Fibroblast of lung (primary cell): Measurements from ENCODE around the gene LRRC49.

ENCODE experiments used
- EZH2 ChIP-seq: IDR thresholded peaks from 2 replicates; pipeline ENCODE4 v1.5.1; 2012; ENCODE audit warnings: low read length, control low read depth, mild to moderate bottlenecking; ENCODE audit errors: missing control alignments
- TF ChIP-seq, protein P1 (sequence below), 2 donors: IDR thresholded peaks in 1 of 2; conservative IDR thresholded peaks in 1 of 2; 1 replicate in 1 of 2; 2 replicates in 1 of 2; pipeline ENCODE4 v1.5.1; 2011 to 2012; ENCODE audit warnings: low read length in 2 of 2, control low read depth in 1 of 2, inconsistent platforms in 1 of 2, low read depth in 1 of 2, mild to moderate bottlenecking in 1 of 2

DNA sequence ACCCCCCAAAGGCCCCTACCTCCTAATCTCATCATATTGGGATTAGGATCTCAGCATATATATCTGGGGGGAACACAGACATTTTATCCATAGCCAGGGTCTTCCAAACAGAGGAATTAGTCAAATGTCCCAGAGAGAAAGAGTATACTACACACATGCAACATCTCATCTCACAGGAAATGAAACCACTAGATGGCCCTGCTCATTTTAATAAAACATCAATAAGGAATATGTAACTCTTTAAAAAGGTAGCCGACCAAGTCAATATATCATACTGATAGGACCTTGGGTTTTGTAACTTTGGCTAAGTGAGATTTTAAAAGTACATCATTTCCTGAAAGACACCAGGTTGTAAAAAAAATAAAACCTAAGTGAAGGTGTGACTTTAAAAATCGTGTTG is 177.1 kb downstream of the LRRC49 start:
- TF ChIP-seq, protein P1, sequence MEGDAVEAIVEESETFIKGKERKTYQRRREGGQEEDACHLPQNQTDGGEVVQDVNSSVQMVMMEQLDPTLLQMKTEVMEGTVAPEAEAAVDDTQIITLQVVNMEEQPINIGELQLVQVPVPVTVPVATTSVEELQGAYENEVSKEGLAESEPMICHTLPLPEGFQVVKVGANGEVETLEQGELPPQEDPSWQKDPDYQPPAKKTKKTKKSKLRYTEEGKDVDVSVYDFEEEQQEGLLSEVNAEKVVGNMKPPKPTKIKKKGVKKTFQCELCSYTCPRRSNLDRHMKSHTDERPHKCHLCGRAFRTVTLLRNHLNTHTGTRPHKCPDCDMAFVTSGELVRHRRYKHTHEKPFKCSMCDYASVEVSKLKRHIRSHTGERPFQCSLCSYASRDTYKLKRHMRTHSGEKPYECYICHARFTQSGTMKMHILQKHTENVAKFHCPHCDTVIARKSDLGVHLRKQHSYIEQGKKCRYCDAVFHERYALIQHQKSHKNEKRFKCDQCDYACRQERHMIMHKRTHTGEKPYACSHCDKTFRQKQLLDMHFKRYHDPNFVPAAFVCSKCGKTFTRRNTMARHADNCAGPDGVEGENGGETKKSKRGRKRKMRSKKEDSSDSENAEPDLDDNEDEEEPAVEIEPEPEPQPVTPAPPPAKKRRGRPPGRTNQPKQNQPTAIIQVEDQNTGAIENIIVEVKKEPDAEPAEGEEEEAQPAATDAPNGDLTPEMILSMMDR (conservative IDR thresholded peaks at IDR 0.05 in 1 of 2, IDR thresholded peaks at IDR 0.05 in 1 of 2; ENCODE audit: low read depth in 1 of 2, low read length in 2 of 2) = no peak
- no peak for TF ChIP-seq EZH2
